ENCODE measurements around the gene RXRA.

RXRA gene

GRCh38 chr9:134404376-134405358 lies 78.4 kb downstream of the RXRA start:
- no peak for DNase-seq

GRCh38 chr9:134405527-134405926 lies 79.3 kb downstream of the RXRA start:
- DNase-seq = no peak

- no peak for DNase-seq
Observed at GRCh38 chr9:134406366-134407120, 80.3 kb downstream of the RXRA start.

- peak; percentile 89 for DNase-seq
Observed at GRCh38 chr9:134407121-134407779, 81.0 kb downstream of the RXRA start.

GRCh38 chr9:134408389-134408788 lies 82.1 kb downstream of the RXRA start:
- DNase-seq = no peak

- no peak for DNase-seq
Observed at GRCh38 chr9:134408939-134409737, 82.9 kb downstream of the RXRA start.

GRCh38 chr9:134410071-134410834 lies 84.0 kb downstream of the RXRA start:
- no peak for DNase-seq

GRCh38 chr9:134410835-134411217 lies 84.6 kb downstream of the RXRA start:
- DNase-seq = no peak

GRCh38 chr9:134411440-134412297 lies 85.4 kb downstream of the RXRA start:
- DNase-seq = no peak

GRCh38 chr9:134412298-134412711 lies 86.0 kb downstream of the RXRA start:
- no peak for DNase-seq

- no peak for DNase-seq
Observed at GRCh38 chr9:134413112-134413715, 87.0 kb downstream of the RXRA start.

- DNase-seq = peak; percentile 64
Observed at GRCh38 chr9:134413890-134414623, 87.8 kb downstream of the RXRA start.

GRCh38 chr9:134414900-134415425 lies 88.7 kb downstream of the RXRA start:
- no peak for DNase-seq

- DNase-seq = no peak
Observed at GRCh38 chr9:134416385-134417015, 90.2 kb downstream of the RXRA start.

GRCh38 chr9:134418354-134418753 lies 92.1 kb downstream of the RXRA start:
- no peak for DNase-seq

- no peak for DNase-seq
Observed at GRCh38 chr9:134419000-134419683, 92.9 kb downstream of the RXRA start.

- DNase-seq = no peak
Observed at GRCh38 chr9:134419684-134420076, 93.4 kb downstream of the RXRA start.

- DNase-seq = no peak
Observed at GRCh38 chr9:134420281-134420845, 94.1 kb downstream of the RXRA start.

All from amniotic stem cell (primary cell).